Muscle of arm (tissue), 14 donors: ENCODE results near the gene HSD11B1. TPM values are rescaled to one million over a fixed set of nuclear protein-coding genes. Genes with fewer than 3 reads are reported as not detected.
A peak's percentile ranks its signal among the peaks of the same experiment; 100 is the strongest.

Experiments
- DNase-seq: peaks from one replicate; pipeline ENCODE4 v3.0.0-alpha.2; 2013
- long read RNA-seq, 11 donors: transcript quantifications; one replicate each; lab custom pipeline, GENCODE V29; 2026
- polyA plus RNA-seq, 12 donors: library from polyadenylated mRNA; unstranded; fragments of 120-200 nt; gene quantifications; one replicate each; pipeline ENCODE4 v1.2.1, GENCODE V29; 2013; ENCODE audit not compliant: insufficient read length in 12 of 12

Gene HSD11B1
- under 1 TPM in 6 of 12 donors, not detected in 6; 0.16 to 0.45 (median 0.26) TPM for polyA plus RNA-seq
- long read RNA-seq, donor 1, result 0 reads
- long read RNA-seq, donor 2, result 0 reads
- long read RNA-seq, donor 3, result 0 reads
- long read RNA-seq, donor 4, result 0 reads
- long read RNA-seq, donor 5, result 0 reads
- long read RNA-seq, donor 6, partial matches to known transcripts, result 0 of 1 reads
- long read RNA-seq, donor 6, other reads (novel, unspliced or antisense), result 0 of 1 reads
- long read RNA-seq, donor 7, result 0 reads
- long read RNA-seq, donor 8, result 0 reads
- long read RNA-seq, donor 9, result 0 reads
- long read RNA-seq, donor 10, result 0 reads
- long read RNA-seq, donor 11, partial matches to known transcripts, result 0 of 1 reads
- long read RNA-seq, donor 11, other reads (novel, unspliced or antisense), result 0 of 1 reads

- DNase-seq, result peak; percentile 7
Observed at GRCh38 chr1:209704584-209704983, at the start of gene HSD11B1. Gene HSD11B1, plus strand, starts transcription at chr1:209704846. Its CDS starts 97 bp downstream, at chr1:209704943.

- DNase-seq, result no peak
Observed at GRCh38 chr1:209655411-209656231, 49.0 kb upstream of the HSD11B1 start.

GRCh38 chr1:209657140-209657879, 47.3 kb upstream of the HSD11B1 start:
- DNase-seq, result no peak

- no peak for DNase-seq
Observed at GRCh38 chr1:209657918-209658317, 46.7 kb upstream of the HSD11B1 start.

GRCh38 chr1:209659909-209660308, 44.7 kb upstream of the HSD11B1 start:
- no peak for DNase-seq

- no peak for DNase-seq
Observed at GRCh38 chr1:209661071-209661470, 43.6 kb upstream of the HSD11B1 start.

- DNase-seq, result no peak
Observed at GRCh38 chr1:209662879-209663327, 41.7 kb upstream of the HSD11B1 start.

- no peak for DNase-seq
Observed at GRCh38 chr1:209667103-209667502, 37.5 kb upstream of the HSD11B1 start.

GRCh38 chr1:209667708-209668107, 36.9 kb upstream of the HSD11B1 start:
- DNase-seq, result no peak

- no peak for DNase-seq
Observed at GRCh38 chr1:209670441-209671082, 34.1 kb upstream of the HSD11B1 start.

GRCh38 chr1:209672705-209673630, 31.7 kb upstream of the HSD11B1 start:
- no peak for DNase-seq

GRCh38 chr1:209673631-209674417, 30.8 kb upstream of the HSD11B1 start:
- DNase-seq, result no peak

GRCh38 chr1:209674957-209675564, 29.6 kb upstream of the HSD11B1 start, which contains the start of gene G0S2:
Gene G0S2, plus strand, starts transcription at chr1:209675412. Its CDS starts 273 bp downstream, at chr1:209675685.
- DNase-seq, result peak; percentile 48

GRCh38 chr1:209675565-209676154, 29.0 kb upstream of the HSD11B1 start:
- DNase-seq, result peak; percentile 48

- no peak for DNase-seq
Observed at GRCh38 chr1:209678981-209679539, 25.6 kb upstream of the HSD11B1 start.

- DNase-seq, result no peak
Observed at GRCh38 chr1:209685821-209686220, 18.8 kb upstream of the HSD11B1 start.

- no peak for DNase-seq
Observed at GRCh38 chr1:209686322-209686721, 18.3 kb upstream of the HSD11B1 start.

- DNase-seq, result no peak
Observed at GRCh38 chr1:209688746-209689234, 15.9 kb upstream of the HSD11B1 start.
